H1 (cell line): ENCODE measurements around the gene NAV3. TPM values are rescaled to one million over a fixed set of nuclear protein-coding genes. Genes with fewer than 3 reads are reported as not detected.

Source experiments
- CTCF ChIA-PET: fragments of 300-600 bp; sonication (Branson Sonifier 250); formaldehyde crosslinking; loops from one replicate; lab custom pipeline; 2021; ENCODE audit not compliant: partially characterized antibody; lab: Charles Lee
- POLR2A ChIA-PET: fragments of 300-600 bp; sonication (Branson Sonifier 250); formaldehyde crosslinking; loops from one replicate; lab custom pipeline; 2021; ENCODE audit warnings: inconsistent platforms; ENCODE audit not compliant: partially characterized antibody; lab: Charles Lee
- DNase-seq, 2 experiments: peaks; one replicate each; pipeline versions ENCODE4 v3.0.0 to v3.0.0-alpha.2; 2010 to 2022; ENCODE audit warnings: low spot score in 2 of 2, low read depth in 1 of 2, mixed read lengths in 1 of 2
- FAIRE-seq: peaks from 2 replicates; lab custom pipeline; 2011; peaks lifted over from hg19 to GRCh38; lab: Jason Lieb, UNC
- H2AFZ ChIP-seq: 2 replicates; pipeline ENCODE4 v1.8.1; 2012; ENCODE audit warnings: low read length, inconsistent platforms
- H2AK5ac ChIP-seq: 2 replicates; pipeline ENCODE4 v1.6.1; 2013; ENCODE audit warnings: low read depth, low read length
- H2BK120ac ChIP-seq: replicated peaks from 2 replicates; pipeline ENCODE3; 2013; ENCODE audit warnings: low read depth, low read length, inconsistent platforms
- H2BK12ac ChIP-seq: 2 replicates; pipeline ENCODE4 v1.6.1; 2013; ENCODE audit warnings: low read depth, low read length
- H2BK15ac ChIP-seq: 2 replicates; pipeline ENCODE4 v1.6.1; 2013; ENCODE audit warnings: low read length
- H2BK20ac ChIP-seq: 2 replicates; pipeline ENCODE4 v1.6.1; 2013; ENCODE audit warnings: low read length
- H2BK5ac ChIP-seq: 2 replicates; pipeline ENCODE4 v1.6.1; 2013; ENCODE audit warnings: low read depth, low read length
- H3K14ac ChIP-seq: 2 replicates; pipeline ENCODE4 v1.6.1; 2013; ENCODE audit warnings: inconsistent platforms; ENCODE audit not compliant: insufficient read length
- H3K18ac ChIP-seq: 2 replicates; pipeline ENCODE4 v1.6.1; 2013; ENCODE audit warnings: low read length; ENCODE audit errors: extremely low read depth
- H3K23ac ChIP-seq: 2 replicates; pipeline ENCODE4 v1.6.1; 2013; ENCODE audit warnings: inconsistent platforms; ENCODE audit not compliant: insufficient read length
- H3K23me2 ChIP-seq: 2 replicates; pipeline ENCODE4 v1.6.1; 2013; ENCODE audit warnings: low read depth, low read length
- H3K27ac ChIP-seq: 2 replicates; pipeline ENCODE4 v1.6.1; 2011; ENCODE audit warnings: low read depth, low read length, inconsistent platforms
- H3K27me3 ChIP-seq, 4 experiments: replicated peaks in 1 of 4; 1 replicate in 1 of 4; 2 replicates in 3 of 4; pipeline versions ENCODE4 v1.6.1 to v1.8.1; 2011 to 2013; ENCODE audit warnings: low read length in 3 of 4, mild to moderate bottlenecking in 3 of 4, inconsistent platforms in 2 of 4, mixed read lengths in 2 of 4, moderate library complexity in 1 of 4; ENCODE audit not compliant: control insufficient read depth in 3 of 4, insufficient read depth in 3 of 4; ENCODE audit errors: extremely low read depth in 1 of 4
- H3K36me3 ChIP-seq, 4 experiments: 2 replicates each; pipeline versions ENCODE4 v1.6.1 to v1.8.1; 2011 to 2013; ENCODE audit warnings: mild to moderate bottlenecking in 4 of 4, low read length in 3 of 4, moderate library complexity in 2 of 4, control low read depth in 1 of 4, inconsistent platforms in 1 of 4; ENCODE audit not compliant: insufficient read depth in 4 of 4, control insufficient read depth in 2 of 4
- H3K4ac ChIP-seq: replicated peaks from 2 replicates; pipeline ENCODE3; 2013; ENCODE audit warnings: low read length, low read depth, mixed read lengths, inconsistent platforms; ENCODE audit not compliant: insufficient read length
- H3K4me1 ChIP-seq, 4 experiments: replicated peaks in 1 of 4; 1 replicate in 1 of 4; 2 replicates in 3 of 4; pipeline versions ENCODE4 v1.6.1 to v1.8.1; 2011 to 2013; ENCODE audit warnings: low read length in 3 of 4, inconsistent platforms in 2 of 4, mixed read lengths in 1 of 4; ENCODE audit not compliant: insufficient read depth in 4 of 4, control insufficient read depth in 3 of 4
- H3K4me2 ChIP-seq, 2 experiments: 2 replicates each; pipeline versions ENCODE4 v1.6.1 to v1.8.1; 2011 to 2013; ENCODE audit warnings: low read depth in 2 of 2, low read length in 2 of 2, control low read depth in 1 of 2, inconsistent platforms in 1 of 2, mild to moderate bottlenecking in 1 of 2; ENCODE audit not compliant: insufficient read depth in 1 of 2
- H3K4me3 ChIP-seq, 4 experiments: fragments of 200-600, 300-600 bp in 1 of 4; sonication (generic), shearing (Covaris generic), sonication (Bioruptor Twin) in 1 of 4; 2 replicates each; pipeline versions ENCODE4 v1.5.1 to v1.8.1; 2011 to 2016; ENCODE audit warnings: low read length in 4 of 4, low read depth in 3 of 4, control low read depth in 2 of 4, inconsistent platforms in 2 of 4, mild to moderate bottlenecking in 2 of 4, mixed read lengths in 1 of 4, moderate library complexity in 1 of 4; ENCODE audit not compliant: insufficient read depth in 2 of 4; ENCODE audit errors: extremely low read depth in 1 of 4
- H3K56ac ChIP-seq: replicated peaks from 2 replicates; pipeline ENCODE3; 2013; ENCODE audit warnings: low read depth, mild to moderate bottlenecking, mixed read lengths, low read length, inconsistent platforms; ENCODE audit not compliant: insufficient read length
- H3K79me1 ChIP-seq: 2 replicates; pipeline ENCODE4 v1.6.1; 2013; ENCODE audit warnings: low read depth, low read length, control low read depth
- H3K79me2 ChIP-seq, 2 experiments: 2 replicates each; pipeline versions ENCODE4 v1.6.1 to v1.8.1; 2012 to 2013; ENCODE audit warnings: low read length in 2 of 2, mild to moderate bottlenecking in 2 of 2, inconsistent platforms in 1 of 2; ENCODE audit not compliant: insufficient read depth in 2 of 2, control insufficient read depth in 1 of 2
- H3K9ac ChIP-seq, 4 experiments: replicated peaks in 1 of 4; 1 replicate in 1 of 4; 2 replicates in 3 of 4; pipeline versions ENCODE4 v1.6.1 to v1.8.1; 2011 to 2013; ENCODE audit warnings: low read depth in 3 of 4, low read length in 3 of 4, control low read depth in 2 of 4, mild to moderate bottlenecking in 2 of 4, moderate library complexity in 2 of 4, inconsistent platforms in 1 of 4; ENCODE audit errors: extremely low read depth in 1 of 4
- H3K9me3 ChIP-seq, 2 experiments: 2 replicates each; pipeline versions ENCODE4 v1.6.1 to v1.8.1; 2012 to 2013; ENCODE audit warnings: mild to moderate bottlenecking in 2 of 2, moderate library complexity in 2 of 2, control low read depth in 1 of 2, inconsistent platforms in 1 of 2, low read depth in 1 of 2, low read length in 1 of 2, mixed read lengths in 1 of 2; ENCODE audit not compliant: insufficient read depth in 2 of 2
- H4K20me1 ChIP-seq, 2 experiments: replicated peaks in 1 of 2; 2 replicates each; pipeline versions ENCODE3 to v1.8.1; 2011 to 2013; ENCODE audit warnings: inconsistent platforms in 2 of 2, low read length in 2 of 2, mild to moderate bottlenecking in 1 of 2; ENCODE audit not compliant: insufficient read depth in 2 of 2, control insufficient read depth in 1 of 2
- H4K5ac ChIP-seq: 2 replicates; pipeline ENCODE4 v1.6.1; 2013; ENCODE audit warnings: low read length, low read depth, mixed read lengths, inconsistent platforms; ENCODE audit not compliant: insufficient read length
- H4K8ac ChIP-seq: 2 replicates; pipeline ENCODE4 v1.8.0; 2013; ENCODE audit warnings: mild to moderate bottlenecking, moderate library complexity, low read length, inconsistent platforms; ENCODE audit not compliant: insufficient read depth; ENCODE audit errors: extremely low read depth
- H4K91ac ChIP-seq: replicated peaks from 2 replicates; pipeline ENCODE3; 2013; ENCODE audit warnings: low read length, mixed read lengths, inconsistent platforms; ENCODE audit not compliant: insufficient read length
- CHD7 ChIP-seq: fragments of 300-600 bp; sonication (generic); IDR thresholded peaks from 2 replicates; pipeline ENCODE4 v1.7.1; 2012; ENCODE audit warnings: low read length, moderate library complexity, mild to moderate bottlenecking, inconsistent platforms; ENCODE audit not compliant: insufficient replicate concordance
- WGBS, 2 experiments: shearing (Covaris generic) in 1 of 2; methylation state at CpG; one replicate each; pipeline versions ENCODE4 v1.1.6 to v1.1.7; 2013 to 2015; ENCODE audit warnings: low lambda C conversion rate in 2 of 2, mixed read lengths in 2 of 2, inconsistent platforms in 1 of 2, low coverage in 1 of 2, missing lambda C conversion rate in 1 of 2; ENCODE audit not compliant: insufficient replicate concordance in 2 of 2, insufficient coverage in 1 of 2, insufficient read length in 1 of 2; ENCODE audit errors: extremely low coverage in 1 of 2, missing lambda C conversion rate in 1 of 2; 5-methylcytosine and 5-hydroxymethylcytosine counted together
- polyA plus RNA-seq, 7 experiments: library from polyadenylated mRNA; depleted of rRNA in 3 of 7; stranded (reverse) in 5 of 7; unstranded in 2 of 7; fragments of >200 nt in 5 of 7; fragments of 200-250 nt in 2 of 7; gene quantifications; 1 replicate in 5 of 7; 2 replicates in 1 of 7; 4 replicates in 1 of 7; pipeline versions ENCODE4 v1.2.1 to v1.2.3, GENCODE V29; 2011 to 2013; ENCODE audit warnings: missing spikeins in 2 of 7, mixed read lengths in 2 of 7
- total RNA-seq: library from RNA; stranded (reverse); fragmentation: NEBNext Ultra II Directional; extraction: Animal tissue kit (Norgen Biotek cat#: 25700); gene quantifications from 2 replicates; pipeline ENCODE4 v1.2.1, GENCODE V29; 2021

Gene NAV3
- total and polyA plus RNA-seq, 2 of the 8 experiments (the other 6 are each of a cell fraction or from before 2014, with no cell fraction given) = 0.47 to 5.0 TPM

- ChIA-PET CTCF (no interaction called here), POLR2A (no interaction called here)
- H3K4me3 ChIP-seq = no peak overlapping the region
- H3K23me2 ChIP-seq = no peaks in the 10 kb centered on the region
- H3K79me1 ChIP-seq = no peaks in the 10 kb centered on the region
- H2BK5ac ChIP-seq = no peak overlapping the region
- H4K91ac ChIP-seq = no peak overlapping the region
- H3K79me2 ChIP-seq = no peaks in the 10 kb centered on the region
- no peaks in the 10 kb centered on the region for H3K27me3 ChIP-seq
- H2BK15ac ChIP-seq = no peak overlapping the region
- H3K9me3 ChIP-seq = no peaks in the 10 kb centered on the region
- no peak overlapping the region for H3K56ac ChIP-seq
- no peak overlapping the region for H2BK12ac ChIP-seq
- no peak overlapping the region for H3K18ac ChIP-seq
- no peak overlapping the region for H3K14ac ChIP-seq
- no peak overlapping the region for H2BK120ac ChIP-seq
- no peaks in the 10 kb centered on the region for H3K36me3 ChIP-seq
- no peak overlapping the region for H2BK20ac ChIP-seq
- H3K4ac ChIP-seq = no peak overlapping the region
- no peak overlapping the region for H2AK5ac ChIP-seq
- H2AFZ ChIP-seq = no peak overlapping the region
- FAIRE-seq (no peak), DNase-seq (no peak)
- no peak overlapping the region for H3K4me2 ChIP-seq
- H4K5ac ChIP-seq = no peak overlapping the region
- no peaks in the 10 kb centered on the region; a peak in 1 of 7 replicates for H3K4me1 ChIP-seq
- H4K20me1 ChIP-seq = no peaks in the 10 kb centered on the region
- no peak overlapping the region for H3K23ac ChIP-seq
- H4K8ac ChIP-seq = no peak overlapping the region
- H3K27ac ChIP-seq = no peak overlapping the region
- H3K9ac ChIP-seq = no peak overlapping the region
- 91% methylated on average over 1 of the region's 1 CpG; no CpG with 5 or more reads in 1 of the 2 experiments for WGBS, 2 experiments
- TF ChIP-seq CHD7 = no peak
Observed at GRCh38 chr12:78155546-78155945, 324.9 kb downstream of the NAV3 start.
